ENCODE data around the gene OCA2.

Gene OCA2

DNA sequence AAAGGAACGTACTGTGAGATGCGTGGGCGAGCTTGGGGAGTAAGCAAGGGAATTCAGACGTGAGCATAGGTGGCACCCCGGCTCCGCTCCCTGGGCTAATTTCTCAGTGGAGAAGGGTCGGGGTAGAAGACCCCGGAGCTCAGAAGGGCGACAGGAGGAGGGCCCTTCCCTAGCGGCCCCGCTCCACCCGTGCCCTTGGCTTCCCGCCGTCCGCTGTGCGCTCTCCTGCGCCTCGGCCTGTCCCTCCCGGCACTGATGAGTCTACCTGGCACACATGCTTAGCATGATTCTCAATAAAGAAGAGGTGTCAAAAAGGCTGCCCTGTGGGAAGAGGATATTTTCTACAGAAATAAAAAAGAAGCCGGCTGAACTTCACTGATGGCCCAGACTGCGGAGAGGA, 292.7 kb downstream of the OCA2 start:
- no peak for DNase-seq

DNA sequence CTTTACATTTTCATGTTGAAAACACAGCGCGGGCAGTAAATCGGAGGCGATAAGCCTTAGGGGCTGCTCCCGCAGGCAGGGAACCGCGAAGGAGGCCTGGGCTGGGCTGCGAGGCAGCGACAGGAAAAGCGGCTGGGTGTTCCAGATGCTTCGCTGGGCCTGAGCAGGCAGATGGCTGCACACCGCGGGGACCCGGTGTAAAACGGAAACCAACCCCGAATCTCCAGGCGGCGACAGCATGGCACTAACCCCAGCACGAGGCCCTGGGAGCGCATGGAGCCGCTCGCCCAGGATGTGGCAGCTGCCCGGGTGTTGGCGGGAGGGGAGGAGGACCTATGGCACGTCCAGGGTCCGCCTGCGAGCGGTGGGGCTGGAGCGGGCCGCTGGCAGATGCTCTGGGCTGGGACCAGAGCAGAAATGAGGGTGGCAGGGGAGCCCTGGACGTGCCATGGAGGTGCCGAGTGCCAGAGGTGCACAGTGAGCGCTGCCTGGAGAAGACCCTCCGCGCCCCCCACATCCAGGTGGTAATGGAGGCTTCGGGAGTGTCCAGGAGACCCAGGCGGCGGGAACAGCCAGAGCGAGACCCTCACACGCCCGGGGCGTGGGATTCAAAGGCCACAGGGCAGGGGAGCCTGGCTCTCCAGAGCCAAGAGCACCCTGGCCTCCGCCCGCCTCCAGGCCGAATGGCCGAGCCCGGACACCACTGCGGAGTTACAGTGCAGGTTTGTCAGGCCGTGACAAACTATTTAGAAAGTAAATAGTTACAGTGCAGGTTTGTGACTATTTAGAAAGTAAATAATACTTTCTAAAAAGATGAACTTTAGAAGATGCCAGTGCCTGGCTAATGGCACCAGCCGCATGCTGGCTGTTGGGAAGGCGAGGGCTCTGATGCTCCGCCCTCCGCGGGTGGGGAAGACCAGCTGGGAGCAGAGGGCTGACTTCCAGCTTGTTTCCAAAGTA, 293.6 kb downstream of the OCA2 start:
- DNase-seq = no peak

DNA sequence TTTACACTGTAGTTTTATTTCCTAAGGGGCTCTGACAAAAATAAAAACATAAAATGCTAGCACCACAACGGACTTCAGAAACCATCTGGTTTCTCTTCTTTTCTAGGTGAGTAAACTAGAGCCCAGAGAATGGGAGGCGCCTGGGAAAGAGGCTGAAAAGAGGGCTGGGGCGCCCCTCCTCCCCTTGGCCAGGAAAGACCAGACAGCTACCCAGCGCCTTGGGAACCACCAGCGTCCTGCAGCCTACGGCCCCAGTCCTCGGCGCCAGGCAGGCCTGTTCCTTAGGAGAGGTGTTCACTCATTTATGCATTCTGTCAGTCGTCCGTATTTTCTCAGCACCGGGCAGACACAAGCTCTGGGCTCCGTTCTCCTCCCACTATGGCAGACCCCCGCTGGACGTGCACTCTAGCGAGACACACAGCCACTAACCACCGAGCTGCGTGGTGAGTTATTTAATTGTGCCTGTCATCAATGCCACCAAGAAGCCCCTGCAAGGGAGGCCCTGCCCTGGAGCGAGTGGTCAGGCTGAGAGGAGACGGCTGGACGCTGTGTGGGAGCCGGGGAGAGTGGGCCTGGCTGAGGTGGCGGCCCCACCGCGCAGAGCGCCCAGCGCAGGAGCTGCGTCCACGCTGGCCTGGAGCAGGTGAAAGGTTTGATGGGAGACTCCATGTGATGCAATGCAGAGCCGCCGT, 294.4 kb downstream of the OCA2 start:
- DNase-seq = no peak

DNA sequence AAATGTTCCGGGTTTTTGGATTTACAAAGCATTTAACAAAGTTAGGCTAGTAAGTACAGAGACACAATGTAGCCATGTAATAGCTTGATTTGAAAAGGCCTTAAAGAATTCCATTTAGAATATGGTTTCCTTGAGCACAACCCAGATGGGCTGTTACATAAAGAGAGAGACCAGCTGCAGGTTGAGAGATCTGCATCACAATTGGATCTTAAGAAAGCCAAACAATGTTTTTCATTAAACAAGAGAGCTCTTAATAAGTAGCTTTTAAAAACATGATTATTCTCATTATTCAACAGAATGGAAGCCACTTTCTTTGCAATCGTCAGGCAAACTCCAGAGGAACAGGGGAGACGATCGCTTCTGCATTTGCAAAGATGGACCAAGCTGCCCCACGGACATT, 300.3 kb downstream of the OCA2 start:
- no peak for DNase-seq

DNA sequence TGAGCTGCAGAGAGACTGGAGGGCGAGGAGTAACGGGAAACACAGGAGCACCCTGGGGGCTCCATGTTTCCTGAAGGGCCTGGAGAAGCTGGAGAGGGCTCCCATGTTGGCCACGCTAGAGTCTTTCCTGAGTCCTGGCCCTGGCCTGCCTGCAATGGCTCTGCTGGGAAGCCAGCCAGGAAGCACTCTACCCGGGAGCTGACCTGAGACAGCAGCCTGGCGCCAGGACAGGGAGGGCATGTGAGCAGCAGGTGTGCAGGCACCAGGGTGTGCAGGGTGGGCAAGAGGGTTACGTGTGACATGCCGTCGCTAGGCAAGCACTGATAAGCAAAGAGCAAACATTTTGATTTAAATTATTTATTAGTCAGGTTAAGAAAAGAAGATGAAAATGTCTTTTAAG, 301.4 kb downstream of the OCA2 start:
- DNase-seq = no peak

DNA sequence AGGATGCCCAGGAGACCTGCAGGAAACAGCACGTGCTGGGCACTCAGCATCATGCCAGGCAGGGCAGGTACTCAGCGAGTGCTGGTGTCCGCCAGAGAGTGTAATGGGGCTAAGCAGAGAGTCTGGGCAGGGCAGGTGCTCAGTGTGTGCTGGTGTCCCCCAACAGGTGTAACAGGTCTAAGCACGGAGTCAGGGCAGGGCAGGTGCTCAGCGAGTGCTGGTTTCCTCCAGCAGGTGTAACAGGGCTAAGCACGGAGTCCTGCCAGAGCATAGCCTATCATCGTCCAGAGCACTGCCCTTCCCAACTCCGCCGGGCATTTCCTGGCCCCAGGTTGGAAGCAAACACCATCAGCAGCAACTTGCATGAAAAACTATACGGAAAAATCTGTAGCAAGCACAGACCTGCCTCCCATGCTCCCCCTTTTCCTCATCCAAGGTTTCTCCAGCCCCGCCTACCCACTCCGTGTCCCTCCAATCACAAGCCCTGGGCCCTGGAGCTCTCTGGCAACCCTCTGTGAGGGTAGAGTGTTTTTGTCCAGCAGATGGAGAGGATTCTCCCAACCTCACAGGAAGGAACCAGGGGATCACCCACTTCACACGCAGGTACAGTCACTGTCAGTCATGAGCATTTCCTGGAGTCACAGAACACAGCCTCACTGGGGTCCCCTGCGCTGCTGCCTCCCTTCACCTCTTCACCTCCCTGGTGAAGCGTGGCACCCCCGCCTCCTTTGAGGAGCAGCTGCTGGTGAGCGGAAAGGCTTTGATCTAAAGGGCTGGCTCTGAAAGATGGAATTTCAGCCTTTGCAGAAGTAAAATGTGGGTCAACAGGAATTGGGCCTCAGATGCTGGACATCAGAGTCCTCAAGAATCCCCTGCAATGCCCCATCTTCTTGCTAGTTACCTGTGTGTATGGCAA, 302.5 kb downstream of the OCA2 start:
- no peak for DNase-seq

DNA sequence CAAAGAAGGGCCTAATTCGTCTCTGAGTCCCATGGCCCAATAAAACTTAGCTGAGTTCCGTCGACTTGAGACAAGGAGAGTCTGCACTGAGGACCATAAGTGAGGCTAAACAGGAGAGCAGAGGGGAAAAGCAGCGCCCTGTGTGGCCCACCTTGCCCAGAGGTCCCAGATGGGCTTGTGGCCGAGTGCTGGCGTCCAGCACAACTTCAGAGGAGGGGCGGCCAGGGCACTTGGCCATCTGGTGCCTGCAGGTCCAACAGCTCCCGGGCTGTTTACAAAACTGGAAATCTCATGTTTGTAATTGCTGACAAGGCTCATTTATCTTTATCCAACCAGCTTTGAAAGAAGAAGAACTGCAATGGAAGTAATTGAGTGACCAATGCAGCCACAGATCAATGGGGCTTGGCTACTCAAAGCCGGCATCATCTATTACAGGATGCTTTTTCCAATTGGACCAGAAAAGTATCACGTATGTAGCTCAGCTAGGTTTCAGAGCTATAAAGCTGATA, 306.3 kb downstream of the OCA2 start:
- DNase-seq = no peak

DNA sequence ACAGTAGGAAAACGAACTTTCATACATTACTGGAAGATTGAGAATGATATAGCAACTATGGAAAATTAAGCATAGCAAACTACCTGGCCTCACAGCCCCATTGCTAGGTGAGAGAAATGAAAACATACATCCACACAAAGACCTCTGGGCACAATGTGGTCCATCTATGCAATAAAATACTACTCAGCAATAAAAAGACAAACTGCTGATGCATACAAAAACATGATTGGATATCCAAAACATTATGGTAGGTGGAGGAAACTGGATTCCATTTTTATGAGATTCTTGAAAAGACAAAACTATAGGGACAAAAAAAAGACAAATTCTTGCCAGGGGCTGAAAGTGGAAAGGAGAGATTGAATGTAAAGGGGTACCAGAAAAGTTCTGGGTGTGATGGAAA, 308.8 kb downstream of the OCA2 start:
- DNase-seq = no peak

DNA sequence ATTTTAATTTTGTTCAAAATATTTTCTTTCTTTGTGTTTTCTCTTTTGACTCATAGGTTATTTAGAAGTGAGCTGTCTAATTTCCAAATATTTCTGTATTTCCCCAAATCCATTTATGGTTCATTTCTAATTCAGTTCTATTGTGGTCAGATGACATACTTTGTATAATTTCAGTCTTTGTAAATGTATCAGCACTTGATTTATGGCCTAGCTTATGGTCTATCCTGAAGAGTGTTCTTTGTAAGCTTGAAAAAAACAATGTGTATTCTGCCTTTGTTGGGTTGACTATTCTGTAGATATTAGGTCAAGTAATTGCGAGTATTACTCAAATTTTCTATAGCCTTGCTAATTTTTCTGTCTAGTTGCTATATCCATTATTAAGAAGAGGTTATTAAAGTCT, 311.2 kb downstream of the OCA2 start:
- DNase-seq = peak; percentile 13

DNA sequence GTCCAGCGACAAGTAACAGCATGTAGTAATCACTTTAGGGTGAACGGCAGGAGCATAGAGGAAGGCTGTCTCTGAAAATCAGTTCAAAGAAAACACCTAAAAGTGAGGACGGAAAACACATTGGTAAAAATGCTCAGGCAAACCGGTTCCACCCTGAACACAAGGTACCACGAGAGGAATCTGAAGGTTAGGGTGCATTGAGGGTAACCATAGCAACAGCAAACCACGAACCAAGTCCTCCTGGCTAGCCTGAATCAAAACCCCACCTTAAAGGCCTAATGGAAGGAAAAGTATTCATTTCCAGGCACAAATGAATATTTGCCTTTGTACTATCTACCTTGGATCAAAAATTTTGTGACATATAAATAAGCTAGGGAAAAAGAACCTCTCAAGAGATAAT, 315.0 kb downstream of the OCA2 start:
- DNase-seq = no peak

DNA sequence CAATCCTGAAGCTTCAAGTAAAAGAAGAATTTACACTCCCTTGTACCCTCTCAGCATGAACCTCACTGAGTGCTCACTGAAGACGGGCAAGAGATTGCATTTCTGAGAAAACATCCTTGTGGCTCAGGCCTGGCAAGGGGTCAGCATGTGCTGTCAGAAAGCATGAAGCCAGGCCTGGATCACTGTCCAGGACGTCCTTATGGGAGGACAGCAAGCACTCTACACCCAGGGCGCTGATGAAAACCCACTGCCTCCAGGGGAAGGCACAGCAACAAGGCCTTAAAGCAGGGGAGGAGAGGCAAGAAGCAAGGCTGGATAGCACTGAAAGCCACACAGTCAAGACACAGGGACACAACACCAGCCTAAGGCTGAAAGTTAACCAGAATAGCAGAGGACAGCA, 315.4 kb downstream of the OCA2 start:
- no peak for DNase-seq

DNA sequence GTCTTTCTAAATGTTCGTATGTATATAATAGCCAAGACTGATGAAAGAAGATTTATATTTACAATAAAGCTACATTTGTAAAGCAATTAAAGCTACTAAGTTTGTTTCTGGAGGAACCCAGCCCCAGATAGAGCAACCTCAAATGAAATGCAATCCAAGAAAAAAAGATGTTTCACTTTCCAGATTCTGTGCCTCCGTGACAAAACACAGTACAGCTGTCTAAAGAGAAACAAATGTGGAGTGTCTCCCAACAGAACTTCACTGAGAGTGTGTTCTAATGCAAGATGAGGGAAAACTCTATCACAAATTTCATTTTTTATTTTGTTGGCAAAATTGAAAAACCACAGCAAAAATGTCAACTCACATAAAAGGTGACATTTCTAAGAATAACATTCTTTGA, 317.0 kb downstream of the OCA2 start:
- no peak for DNase-seq

DNA sequence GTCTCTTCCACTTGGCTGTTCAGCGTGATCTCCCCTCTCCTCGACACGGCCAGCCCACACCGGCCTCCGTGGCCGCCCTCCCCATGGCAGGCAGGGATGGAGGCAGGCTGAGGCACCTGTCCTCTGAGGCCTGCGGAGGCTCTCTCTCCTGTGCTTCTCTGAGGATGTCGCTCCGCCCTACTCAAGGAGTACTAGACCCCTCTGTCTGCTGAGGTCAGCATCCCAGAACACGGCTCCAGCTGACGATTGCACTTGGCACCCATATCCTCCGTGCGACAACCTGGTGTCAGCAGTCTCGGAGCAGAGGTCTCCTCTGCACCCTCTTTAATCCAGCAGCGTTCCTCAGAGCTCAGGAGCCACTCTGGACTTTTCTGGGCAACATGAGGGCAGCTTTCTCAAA, 322.6 kb downstream of the OCA2 start:
- no peak for DNase-seq

DNA sequence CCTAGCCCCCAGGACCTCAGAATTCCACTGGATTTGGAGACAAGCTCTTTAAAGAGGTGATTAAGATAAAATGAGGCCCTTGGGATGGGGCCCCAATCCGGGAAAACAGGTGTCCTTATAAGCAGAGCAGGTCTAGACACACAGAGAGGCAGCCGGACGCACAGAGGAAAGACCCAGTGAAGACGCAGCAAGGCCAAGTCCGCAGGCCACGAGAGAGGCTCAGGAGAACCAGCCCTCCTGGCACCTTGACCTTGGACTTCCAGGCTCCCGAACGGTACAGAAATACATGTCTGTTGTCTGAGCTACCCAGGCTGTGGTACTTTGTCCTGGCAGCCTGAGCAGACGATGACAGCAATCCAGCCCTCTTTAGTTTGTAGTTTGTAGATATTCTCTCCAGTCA, 324.5 kb downstream of the OCA2 start:
- no peak for DNase-seq

DNA sequence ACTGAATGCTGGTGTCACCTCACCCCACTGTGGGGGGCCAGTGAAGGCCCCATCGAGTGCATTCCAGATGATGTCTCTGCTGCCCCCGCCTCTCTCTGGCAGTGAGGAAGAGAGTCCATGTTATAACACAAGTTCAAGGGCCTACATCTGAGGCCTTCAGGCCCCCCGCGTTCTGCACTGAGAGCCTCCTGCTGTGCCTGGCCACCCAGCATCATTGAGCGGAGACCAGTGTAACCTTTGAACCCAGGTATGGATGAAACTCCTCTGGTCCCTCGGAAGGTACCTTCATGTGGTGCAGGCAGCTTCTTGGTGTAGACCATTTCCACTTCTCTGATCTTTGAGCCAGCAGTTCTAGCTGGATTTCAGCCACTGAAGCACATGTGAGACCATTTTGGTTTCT, 324.9 kb downstream of the OCA2 start:
- no peak for DNase-seq

DNA sequence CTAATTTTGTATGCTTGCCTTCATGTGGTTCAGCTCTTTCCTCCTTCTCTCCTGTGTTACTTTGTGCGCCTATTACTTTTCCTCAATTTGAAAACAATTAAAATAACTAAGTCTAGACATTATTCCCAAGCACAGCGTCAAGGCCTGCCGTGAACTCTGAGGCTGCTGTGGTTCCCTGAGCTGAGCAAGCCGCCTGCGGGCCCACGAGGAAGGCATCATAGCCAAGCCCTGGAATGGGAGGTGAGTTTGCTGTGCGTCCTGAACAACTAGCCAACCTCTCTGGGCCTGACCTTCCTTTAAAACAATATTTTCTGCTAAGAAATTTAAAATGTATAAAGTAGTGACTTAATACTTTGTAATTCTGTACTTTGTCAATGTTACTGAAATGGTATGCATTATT, 327.2 kb downstream of the OCA2 start:
- no peak for DNase-seq

DNA sequence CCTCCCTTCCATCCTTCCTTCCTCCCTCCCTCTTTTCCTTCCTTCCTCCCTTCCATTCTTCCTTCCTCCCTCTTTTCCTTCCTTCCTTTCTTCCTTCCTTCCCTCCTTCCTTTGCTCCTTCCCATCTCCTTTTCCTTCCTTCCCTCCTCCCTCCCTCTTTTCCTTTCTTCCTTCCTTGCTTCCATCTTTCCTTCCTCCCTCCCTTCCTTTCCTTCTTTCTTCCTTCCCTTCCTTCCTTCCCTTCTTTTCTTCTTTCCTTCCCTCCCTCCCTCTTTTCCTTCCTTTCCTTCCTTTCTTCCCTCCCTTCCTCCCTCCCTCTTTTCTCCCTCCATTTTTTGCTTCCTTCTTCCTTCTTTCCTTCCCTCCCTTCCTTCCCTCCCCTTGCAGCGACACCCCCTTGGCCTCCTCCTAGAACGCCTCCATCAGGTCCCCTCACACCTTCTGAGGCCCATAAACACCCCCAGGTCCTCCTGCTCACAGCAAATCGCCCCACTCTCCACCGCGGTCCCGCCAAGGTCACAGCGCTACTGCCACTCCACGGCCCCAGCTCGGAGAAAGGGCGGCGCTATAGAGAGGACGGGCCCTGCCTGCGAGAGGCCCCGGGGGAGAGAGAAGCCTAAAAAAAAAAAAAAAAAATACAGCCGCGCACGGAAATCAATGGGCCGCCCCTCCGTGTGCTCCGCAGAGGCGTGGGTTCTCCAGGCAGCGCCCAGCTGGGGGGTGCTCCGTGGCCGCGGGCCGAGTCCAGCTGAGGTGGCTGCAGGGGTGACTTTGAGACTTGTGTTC, 328.2 kb downstream of the OCA2 start:
- DNase-seq = no peak

DNA sequence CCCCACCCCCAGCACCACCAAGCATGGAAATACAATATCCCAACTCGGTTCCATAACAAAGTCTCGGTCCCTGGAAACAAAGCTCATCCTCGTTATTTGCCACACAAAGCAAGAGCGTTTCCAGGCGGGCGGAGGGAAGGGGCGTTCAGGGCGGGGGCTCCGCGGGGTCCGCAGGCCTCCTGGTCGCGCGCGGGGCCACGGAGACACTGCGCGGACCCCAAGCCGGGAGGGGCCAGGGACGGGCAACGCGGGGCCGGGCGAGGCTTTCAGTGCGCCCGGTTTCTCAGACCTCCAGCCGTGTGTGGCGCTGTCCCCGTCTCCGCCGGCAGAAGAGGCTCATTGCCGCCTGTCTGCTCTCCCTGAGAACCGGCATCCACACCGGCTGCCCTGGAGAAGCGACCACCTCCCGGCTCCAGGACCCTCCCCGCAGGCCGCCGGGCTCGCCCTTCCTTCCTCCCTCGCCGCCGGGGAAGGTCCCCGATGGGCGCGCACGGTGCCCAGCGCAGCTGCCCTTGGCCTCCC, 329.0 kb downstream of the OCA2 start:
- no peak for DNase-seq

DNA sequence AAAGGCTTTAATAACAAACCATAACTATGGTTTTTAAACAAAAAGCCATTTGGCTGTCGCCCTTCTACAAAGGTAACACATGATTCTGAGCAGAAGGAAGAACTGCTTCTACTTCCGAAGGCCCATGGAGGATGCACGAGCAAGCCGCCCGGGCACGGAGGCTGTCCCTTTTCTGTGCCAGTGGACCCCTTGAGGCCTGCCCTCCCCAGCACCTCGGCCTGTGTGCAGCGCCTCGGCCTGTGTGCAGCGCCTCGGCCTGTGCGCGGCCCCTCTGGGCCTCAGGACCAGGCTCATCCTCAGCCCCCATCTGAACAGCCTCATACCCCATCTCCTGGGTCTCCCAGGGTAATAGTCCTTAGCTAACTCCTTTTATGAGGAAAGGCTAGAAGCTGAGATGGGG, 329.5 kb downstream of the OCA2 start:
- DNase-seq = no peak

DNA sequence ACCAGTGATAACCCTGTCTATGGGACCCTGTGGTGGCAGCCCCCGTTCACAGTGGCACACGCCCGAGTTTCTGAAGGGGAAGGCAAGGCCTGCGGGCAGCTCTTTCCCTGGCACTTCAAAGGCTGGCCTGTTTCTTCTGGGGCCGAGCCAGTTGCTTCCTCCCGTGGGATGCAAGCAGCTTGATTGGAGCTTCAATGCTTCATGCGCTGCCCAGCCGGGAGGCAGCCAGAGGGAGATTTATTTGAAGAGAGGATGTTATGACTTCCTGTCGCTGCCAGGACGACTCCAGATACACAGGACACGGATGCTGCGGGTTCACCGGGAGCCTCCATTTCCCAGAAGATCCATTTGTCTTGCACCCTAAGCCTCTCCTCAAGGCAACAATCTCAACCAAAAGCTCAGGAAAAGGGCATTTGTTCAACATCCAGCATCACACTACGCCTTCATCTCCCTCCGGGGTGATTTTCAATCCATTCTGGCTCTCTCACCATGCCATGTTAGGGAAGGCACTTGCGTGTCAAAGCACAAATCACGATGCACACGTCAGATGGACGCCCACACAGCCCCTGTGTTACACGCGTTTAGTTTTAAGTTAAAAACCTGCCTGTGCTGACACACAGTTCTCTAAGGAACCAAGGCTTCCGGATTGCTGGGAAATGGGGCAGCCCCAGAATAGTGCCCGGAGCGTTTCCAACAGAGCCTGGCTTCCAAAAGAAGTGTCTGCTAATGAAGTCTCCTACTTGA, 330.2 kb downstream of the OCA2 start:
- no peak for DNase-seq

Data from fibroblast of skin of scalp (primary cell).